Epidermal melanocyte (primary cell): ENCODE results near the gene ERLEC1.
"Not testable (repeated sequence)": the region's sequence is repeated elsewhere in the genome, so short reads cannot be mapped to it uniquely, and the experiment has no call there.

ENCODE experiments used
- DNase-seq: peaks from one replicate; pipeline ENCODE4 v3.0.0; 2011; ENCODE audit warnings: low spot score; ENCODE audit not compliant: insufficient read length

ERLEC1 gene

DNA sequence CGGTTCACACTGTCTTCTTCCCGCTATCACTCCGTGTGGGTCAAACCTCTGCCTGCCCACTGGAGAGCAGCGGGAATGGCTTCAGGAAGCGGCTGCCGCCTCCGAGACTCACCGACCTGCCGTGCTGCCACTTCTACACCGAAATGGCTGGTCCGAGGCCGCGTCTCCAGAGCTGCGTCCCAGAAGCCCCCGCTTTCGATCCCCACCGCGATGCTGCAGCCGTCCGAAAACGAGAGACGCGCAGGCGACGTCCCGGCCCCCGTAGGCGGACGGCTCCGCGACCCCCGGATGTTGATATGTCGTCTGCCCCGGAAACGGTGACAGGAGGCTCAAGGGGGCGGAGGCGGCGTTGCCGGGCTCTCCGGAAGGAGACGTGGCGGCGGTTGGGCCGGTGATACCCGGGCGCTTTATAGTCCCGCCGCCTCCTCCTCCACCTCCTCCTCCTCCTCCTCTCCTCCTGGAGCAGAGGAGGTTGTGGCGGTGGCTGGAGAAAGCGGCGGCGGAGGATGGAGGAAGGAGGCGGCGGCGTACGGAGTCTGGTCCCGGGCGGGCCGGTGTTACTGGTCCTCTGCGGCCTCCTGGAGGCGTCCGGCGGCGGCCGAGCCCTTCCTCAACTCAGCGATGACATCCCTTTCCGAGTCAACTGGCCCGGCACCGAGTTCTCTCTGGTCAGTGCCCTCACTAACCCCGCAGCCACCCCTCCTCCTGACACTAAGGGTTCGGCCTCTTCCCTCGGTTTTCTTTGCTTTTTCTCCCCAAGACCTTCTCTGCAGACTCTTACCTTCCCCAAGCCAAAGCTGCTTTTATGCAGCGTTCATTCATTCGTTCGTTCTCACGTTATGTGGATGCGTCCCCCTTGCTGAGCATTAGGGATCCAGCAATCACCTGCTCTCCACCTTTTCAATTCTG is at the start of gene ERLEC1, which contains the start of gene ASB3:
Gene ERLEC1, plus strand, starts transcription at position 340 of the 909 bp plus-strand sequence. Its CDS starts 167 bp downstream, at position 507.
Gene ASB3, minus strand, starts transcription at position 249 of the 909 bp plus-strand sequence. CDS start 21,381 bp downstream, outside the sequence.
- peak; percentile 50 for DNase-seq

DNA sequence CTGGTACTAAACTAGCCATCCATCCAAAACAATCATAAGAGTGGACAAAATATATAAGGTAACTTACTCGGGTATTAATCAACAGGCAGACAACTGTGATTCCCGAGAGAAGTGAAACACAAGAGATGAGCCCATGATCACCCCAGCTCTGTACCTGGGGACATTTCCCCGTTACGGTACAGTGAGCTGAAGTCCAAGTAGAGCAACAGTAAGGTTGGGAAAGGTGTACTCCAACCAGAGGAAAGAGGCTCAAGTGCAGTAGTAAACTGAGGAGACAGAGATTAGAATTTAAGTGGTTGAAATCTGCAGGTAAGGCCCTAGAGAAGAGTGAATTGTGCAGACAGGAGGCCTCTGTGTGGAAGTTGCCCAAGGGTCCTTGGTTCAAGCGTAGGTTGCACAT is 49.8 kb upstream of the ERLEC1 start:
- DNase-seq = no peak

DNA sequence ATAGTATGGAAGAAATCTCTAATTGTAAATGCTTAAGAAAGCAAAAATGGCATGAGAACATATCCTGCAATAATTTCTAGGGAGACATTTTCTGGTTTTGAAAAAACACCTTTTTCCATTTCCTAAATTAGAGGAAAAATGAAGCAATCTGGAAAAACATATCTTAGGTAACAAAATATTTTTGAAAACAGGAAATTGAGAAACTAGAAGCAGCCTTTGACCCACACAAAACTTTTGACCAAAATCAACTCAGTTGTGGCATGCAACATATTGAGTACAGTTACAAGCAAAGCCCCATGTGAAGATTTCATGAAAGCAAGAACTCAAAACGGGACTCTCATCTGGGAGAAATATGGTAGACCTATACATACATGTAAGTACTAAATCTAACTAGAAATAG is 47.8 kb upstream of the ERLEC1 start:
- no peak for DNase-seq

GRCh38 chr2:53740170-53740569 is 46.7 kb upstream of the ERLEC1 start:
- no peak for DNase-seq

DNA sequence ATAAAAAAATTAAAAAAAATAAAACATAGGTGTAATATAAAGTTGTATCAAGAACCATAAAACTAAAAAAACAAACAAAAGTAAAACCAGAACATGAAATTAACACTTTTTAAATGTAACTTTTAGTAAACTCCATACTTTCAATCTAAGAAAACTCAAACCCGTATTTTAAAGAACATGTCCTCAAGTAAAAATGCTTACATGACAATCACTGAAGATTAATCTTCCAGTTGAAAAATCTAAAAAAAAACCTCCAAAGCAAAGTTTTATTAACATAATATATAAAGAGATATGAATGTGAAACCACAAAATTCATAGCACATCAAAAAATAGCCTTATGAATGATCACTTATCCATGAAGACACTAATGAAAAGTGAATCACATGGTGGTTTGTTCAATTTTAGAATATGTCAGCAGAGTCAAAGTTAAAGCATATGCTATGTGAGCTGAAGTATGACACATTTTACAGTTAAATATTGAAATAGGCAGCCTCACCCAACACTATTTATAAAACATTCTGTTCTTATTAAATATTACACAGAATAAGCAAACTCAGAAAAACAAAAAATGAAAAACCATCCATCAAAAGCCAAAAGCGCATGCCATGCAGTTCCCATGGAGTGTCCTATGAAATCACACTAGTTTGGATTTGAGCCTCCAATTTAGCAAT is 42.3 kb upstream of the ERLEC1 start:
- no peak for DNase-seq

DNA sequence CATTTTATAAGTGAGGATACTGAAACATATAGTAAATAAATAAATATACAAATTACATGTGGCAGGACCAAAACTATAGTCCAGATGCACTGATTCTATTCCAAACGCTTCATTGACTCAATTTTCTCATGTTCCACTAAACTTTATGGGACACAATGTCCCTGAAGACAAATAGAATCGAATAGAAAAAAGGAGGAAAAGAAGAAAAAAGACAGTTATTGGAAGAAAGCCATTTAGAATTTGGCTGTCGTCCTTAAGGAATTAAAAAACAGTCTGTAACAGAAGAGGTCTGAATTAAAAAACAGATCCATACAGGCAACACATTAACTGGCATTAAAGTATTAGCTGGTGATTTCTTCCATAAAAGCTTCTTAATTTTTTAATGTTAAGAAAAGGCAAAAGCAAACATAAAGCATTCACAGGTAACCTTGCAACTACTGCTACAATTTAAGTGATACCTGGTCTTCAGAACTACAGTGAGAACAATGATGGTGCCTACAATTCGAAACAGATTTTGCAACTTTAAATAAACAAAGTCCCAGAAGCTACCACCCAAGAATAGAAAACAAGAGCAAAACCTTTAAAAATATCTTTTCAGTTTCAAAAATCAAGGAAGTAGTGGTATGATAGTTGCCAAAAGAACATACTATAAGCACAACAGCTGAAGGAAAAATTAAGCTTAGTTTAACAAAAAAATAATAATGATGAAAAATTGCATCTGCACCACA is 36.6 kb upstream of the ERLEC1 start:
- no peak for DNase-seq

DNA sequence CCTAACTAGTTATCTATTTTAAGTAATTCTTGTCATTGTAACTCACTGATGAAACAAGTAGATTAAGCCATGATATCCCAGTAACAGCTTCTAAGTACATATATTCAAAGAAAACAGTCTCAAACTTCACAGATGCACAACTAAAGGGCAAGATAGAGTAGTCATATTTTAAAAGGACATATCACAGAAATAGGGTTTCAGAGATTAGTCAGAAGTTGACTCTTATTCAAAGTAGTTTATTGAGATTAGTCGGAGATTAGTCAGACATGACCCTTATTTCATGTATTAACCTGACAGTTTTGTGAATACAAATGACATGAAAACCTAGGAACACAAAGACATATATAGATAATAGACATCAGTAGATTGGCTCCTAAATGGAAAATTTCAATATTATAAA is 35.1 kb upstream of the ERLEC1 start:
- no peak for DNase-seq

GRCh38 chr2:53752385-53752784 is 34.5 kb upstream of the ERLEC1 start:
- DNase-seq = no peak

DNA sequence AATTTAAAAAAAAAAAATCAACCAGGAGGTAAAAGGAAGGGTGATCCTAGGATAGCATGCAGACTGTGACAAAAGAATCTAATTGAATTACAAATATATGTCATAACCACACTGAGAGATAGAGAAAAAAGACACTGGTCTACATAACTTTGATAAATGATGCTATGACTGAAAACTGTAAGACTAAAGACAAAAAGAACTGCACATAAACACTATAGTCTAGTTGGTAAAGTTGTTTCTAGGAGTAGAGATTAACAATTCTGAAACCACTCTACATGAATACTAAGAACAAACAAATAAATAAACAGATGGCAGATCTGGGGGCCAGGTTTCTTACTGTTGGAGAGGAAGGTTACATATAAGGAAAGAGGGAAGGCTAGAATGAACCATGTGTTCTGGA is 33.8 kb upstream of the ERLEC1 start:
- DNase-seq = no peak

GRCh38 chr2:53755121-53755520 is 31.7 kb upstream of the ERLEC1 start:
- DNase-seq = no peak

DNA sequence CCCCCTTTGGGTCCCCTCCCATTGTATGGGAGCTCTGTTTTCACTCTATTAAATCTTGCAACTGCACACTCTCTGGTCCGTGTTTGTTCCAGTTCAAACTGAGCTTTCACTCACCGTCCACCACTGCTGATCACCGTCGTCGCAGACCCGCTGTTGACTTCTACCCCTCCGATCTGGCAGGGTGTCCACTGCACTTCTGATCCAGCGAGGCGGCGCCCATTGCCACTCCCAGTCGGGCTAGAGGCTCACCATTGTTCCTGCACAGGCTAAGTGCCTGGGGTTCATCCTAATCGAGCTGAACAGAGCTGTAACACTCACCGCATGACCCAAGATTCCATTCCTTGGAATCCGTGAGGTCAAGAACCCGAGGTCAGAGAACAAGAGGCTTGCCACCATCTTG is 30.2 kb upstream of the ERLEC1 start:
- DNase-seq = no peak

DNA sequence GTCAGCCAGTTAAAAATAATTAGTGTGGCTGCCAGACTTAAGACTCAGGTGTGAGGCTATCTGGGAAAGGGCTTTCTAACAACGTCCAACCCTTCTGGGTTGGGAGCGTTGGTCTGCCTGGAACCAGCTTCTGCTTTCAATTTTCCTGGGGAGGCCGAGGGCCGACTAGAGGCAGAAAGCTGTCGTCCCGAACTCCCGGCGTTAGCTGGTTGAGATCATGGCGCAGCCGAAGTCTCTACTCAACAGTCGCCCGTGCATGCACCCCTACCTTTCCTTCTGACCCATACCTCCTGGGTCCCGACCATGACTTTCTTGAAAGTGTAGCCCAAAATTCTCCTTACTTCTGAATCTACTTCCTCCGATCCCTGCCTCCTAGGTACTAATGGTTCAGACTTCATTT is 29.6 kb upstream of the ERLEC1 start:
- not testable (repeated sequence) for DNase-seq

GRCh38 chr2:53765767-53766166 is 21.1 kb upstream of the ERLEC1 start:
- no peak for DNase-seq

- peak; percentile 71 for DNase-seq
Measured at GRCh38 chr2:53767405-53768241, 19.2 kb upstream of the ERLEC1 start, which contains the start of gene CHAC2. Gene CHAC2 (plus strand): TSS chr2:53767804. CDS start chr2:53767887, 83 bp downstream.

DNA sequence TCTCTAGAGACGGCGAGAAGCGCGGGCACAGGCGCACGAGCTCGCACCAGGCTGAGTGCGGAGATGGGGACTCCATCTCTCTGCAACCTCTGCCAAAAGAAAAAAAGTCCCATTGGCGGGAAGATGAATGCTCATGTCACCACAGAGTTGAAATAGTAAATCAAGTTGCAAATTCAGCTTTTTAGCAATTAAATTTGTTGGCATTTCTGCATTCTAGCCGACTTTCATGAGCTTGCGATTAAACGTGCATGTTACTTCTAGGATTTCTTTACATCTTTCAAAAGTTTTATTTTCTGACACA is 18.7 kb upstream of the ERLEC1 start:
- DNase-seq = no peak

DNA sequence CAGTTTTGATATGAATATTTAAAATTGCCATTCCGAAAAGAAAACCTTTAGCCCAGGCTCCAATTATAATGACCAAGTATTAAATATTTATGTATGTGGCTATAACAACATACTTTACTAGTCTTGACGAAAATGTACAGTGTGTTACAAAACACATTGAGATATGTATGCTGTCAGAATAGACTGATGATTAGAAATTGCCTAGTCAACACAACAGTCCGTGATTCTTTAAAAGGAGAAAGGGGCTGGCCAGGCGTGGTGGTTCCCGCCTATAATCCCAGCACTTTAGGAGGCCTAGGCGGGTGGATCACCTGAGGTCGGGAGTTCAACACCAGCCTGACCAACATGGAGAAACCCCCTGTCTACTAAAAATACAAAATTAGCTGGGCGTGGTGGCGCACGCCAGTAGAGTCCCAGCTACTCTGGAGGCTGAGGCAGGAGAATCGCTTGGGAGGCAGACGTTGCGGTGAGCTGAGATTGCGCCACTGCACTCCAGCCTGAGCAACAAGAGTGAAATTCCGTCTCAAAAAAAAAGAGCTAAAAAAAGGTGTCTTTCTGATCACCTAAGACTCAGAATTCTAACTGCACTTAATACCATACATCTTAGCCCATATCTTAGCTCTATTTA is 17.4 kb upstream of the ERLEC1 start:
- DNase-seq = no peak

- DNase-seq = no peak
Measured at GRCh38 chr2:53770264-53770663, 16.6 kb upstream of the ERLEC1 start.

- no peak for DNase-seq
Measured at GRCh38 chr2:53777134-53777533, 9.7 kb upstream of the ERLEC1 start.

GRCh38 chr2:53778536-53779162 is 8.2 kb upstream of the ERLEC1 start:
- DNase-seq = no peak

GRCh38 chr2:53780056-53780455 is 6.8 kb upstream of the ERLEC1 start:
- no peak for DNase-seq
